Activated naive CD4-positive, alpha-beta T cell treated with anti-CD3 and anti-CD28 coated beads, Interleukin-2, amount 10 ng/mL, durations not matched to agents 7 days and 5 days (primary cell): ENCODE measurements around the gene VSNL1.

Experiments used
- CTCF ChIA-PET: fragments of 350-600 bp; sonication (Branson Sonifier 250); formaldehyde crosslinking; loops from one replicate; lab custom pipeline; 2021; ENCODE audit warnings: antibody characterized with exemption; lab: Charles Lee
- DNase-seq: peaks from one replicate; pipeline ENCODE4 v3.0.0-alpha.2; 2020
- H3K27ac Mint-ChIP-seq: one replicate; pipeline ENCODE4 v1.8.0; 2021; ENCODE audit warnings: mild to moderate bottlenecking, moderate library complexity, mixed read lengths
- H3K27me3 Mint-ChIP-seq: one replicate; pipeline ENCODE4 v1.8.0; 2021; ENCODE audit warnings: mild to moderate bottlenecking, mixed read lengths
- H3K36me3 Mint-ChIP-seq: one replicate; pipeline ENCODE4 v1.8.0; 2021; ENCODE audit warnings: mixed read lengths
- H3K4me1 Mint-ChIP-seq: one replicate; pipeline ENCODE4 v1.8.0; 2021; ENCODE audit warnings: mixed read lengths
- H3K4me3 Mint-ChIP-seq: one replicate; pipeline ENCODE4 v1.8.0; 2021; ENCODE audit warnings: mild to moderate bottlenecking, moderate library complexity, mixed read lengths
- H3K9me3 Mint-ChIP-seq: one replicate; pipeline ENCODE4 v1.8.0; 2021; ENCODE audit warnings: mixed read lengths

Gene VSNL1

GRCh38 chr2:17672583-17673317 lies 132.3 kb downstream of the VSNL1 start:
- Mint-ChIP-seq H3K27me3 (no peaks in the 10 kb centered on the region), H3K36me3 (peaks cover 27% of the 10 kb centered on the region), H3K4me3 (no peak overlapping the region), H3K4me1 (no peaks in the 10 kb centered on the region), H3K27ac (no peak overlapping the region), H3K9me3 (no peaks in the 10 kb centered on the region)
- CTCF ChIA-PET = interaction anchor here (1.1 to 4.5 kb wide), 3 partner anchors 13 to 34 kb away, joined by 3 to 58 read pairs (median 50); no protein-coding TSS in a partner anchor
- DNase-seq = no peak

- no peaks in the 10 kb centered on the region for H3K27me3 Mint-ChIP-seq
- H3K36me3 Mint-ChIP-seq = peaks cover 28% of the 10 kb centered on the region
- CTCF ChIA-PET = interaction anchor here (1.2 to 1.8 kb wide), 2 partner anchors 8 to 9 kb away, joined by 3 to 6 read pairs; no protein-coding TSS in a partner anchor
- no peak overlapping the region for H3K27ac Mint-ChIP-seq
- no peaks in the 10 kb centered on the region for H3K9me3 Mint-ChIP-seq
- no peak for DNase-seq
- H3K4me1 Mint-ChIP-seq = no peaks in the 10 kb centered on the region
- H3K4me3 Mint-ChIP-seq = no peak overlapping the region
Measured at GRCh38 chr2:17674817-17675216, 134.3 kb downstream of the VSNL1 start.

- no peaks in the 10 kb centered on the region for H3K4me1 Mint-ChIP-seq
- CTCF ChIA-PET = no interaction called here
- no peaks in the 10 kb centered on the region for H3K9me3 Mint-ChIP-seq
- DNase-seq = no peak
- H3K27ac Mint-ChIP-seq = no peak overlapping the region
- no peaks in the 10 kb centered on the region for H3K27me3 Mint-ChIP-seq
- peaks cover 41% of the 10 kb centered on the region for H3K36me3 Mint-ChIP-seq
- no peak overlapping the region for H3K4me3 Mint-ChIP-seq
Measured at GRCh38 chr2:17680119-17680518, 139.6 kb downstream of the VSNL1 start.

GRCh38 chr2:17682098-17682857 lies 141.8 kb downstream of the VSNL1 start:
- H3K4me1 Mint-ChIP-seq = no peaks in the 10 kb centered on the region
- no peaks in the 10 kb centered on the region for H3K9me3 Mint-ChIP-seq
- DNase-seq = no peak
- no peaks in the 10 kb centered on the region for H3K27me3 Mint-ChIP-seq
- no peak overlapping the region for H3K27ac Mint-ChIP-seq
- CTCF ChIA-PET = interaction anchor here (1.7 to 1.8 kb wide), 2 partner anchors 8 to 11 kb away, joined by 6 read pairs; no protein-coding TSS in a partner anchor
- no peak overlapping the region for H3K4me3 Mint-ChIP-seq
- H3K36me3 Mint-ChIP-seq = peaks cover 39% of the 10 kb centered on the region

GRCh38 chr2:17683981-17684380 lies 143.5 kb downstream of the VSNL1 start:
- Mint-ChIP-seq H3K27ac (no peak overlapping the region), H3K4me3 (no peak overlapping the region), H3K27me3 (no peaks in the 10 kb centered on the region), H3K36me3 (peaks cover 45% of the 10 kb centered on the region), H3K9me3 (no peaks in the 10 kb centered on the region), H3K4me1 (no peaks in the 10 kb centered on the region)
- CTCF ChIA-PET = interaction anchor here (1.8 kb wide), 1 partner anchor 13 kb away, joined by 6 read pairs; no protein-coding TSS in a partner anchor
- DNase-seq = no peak

GRCh38 chr2:17688600-17688999 lies 148.1 kb downstream of the VSNL1 start:
- Mint-ChIP-seq H3K36me3 (peaks cover 44% of the 10 kb centered on the region), H3K4me3 (no peak overlapping the region), H3K9me3 (no peaks in the 10 kb centered on the region), H3K27ac (no peak overlapping the region), H3K27me3 (no peaks in the 10 kb centered on the region), H3K4me1 (no peaks in the 10 kb centered on the region)
- no peak for DNase-seq
- CTCF ChIA-PET = no interaction called here

- H3K4me1 Mint-ChIP-seq = no peaks in the 10 kb centered on the region
- H3K36me3 Mint-ChIP-seq = peaks cover 44% of the 10 kb centered on the region
Measured at GRCh38 chr2:17689010-17689409, 148.5 kb downstream of the VSNL1 start.

GRCh38 chr2:17690776-17691175 lies 150.3 kb downstream of the VSNL1 start:
- no peak for DNase-seq
- Mint-ChIP-seq H3K27ac (no peak overlapping the region), H3K4me1 (no peaks in the 10 kb centered on the region), H3K27me3 (no peaks in the 10 kb centered on the region), H3K9me3 (no peaks in the 10 kb centered on the region), H3K36me3 (peaks cover 49% of the 10 kb centered on the region), H3K4me3 (no peak overlapping the region)
- CTCF ChIA-PET = no interaction called here

More at GRCh38 chr2:17689010-17689409, 148.5 kb downstream of the VSNL1 start:
- Mint-ChIP-seq H3K9me3 (no peaks in the 10 kb centered on the region), H3K27ac (no peak overlapping the region), H3K27me3 (no peaks in the 10 kb centered on the region), H3K4me3 (no peak overlapping the region)
- CTCF ChIA-PET = no interaction called here
- DNase-seq = no peak
